Activated T-cell treated with anti-CD3 and anti-CD28 coated beads, Interleukin-2, amount 50 U/mL, for 72 hours (primary cell): Measurements from ENCODE around the gene PRKCE. TPM values are rescaled to one million over a fixed set of nuclear protein-coding genes. Genes with fewer than 3 reads are reported as not detected.
A peak's percentile ranks its signal among the peaks of the same experiment; 100 is the strongest.

Source experiments
- ATAC-seq, 2 donors: fragments of 150-1000 bp; cut with Tn5 transposase; replicated peaks in 1 of 2; 2 replicates each; pipeline ENCODE4 v1.10.0; 2021; ENCODE audit warnings: moderate library complexity in 2 of 2, mild to moderate bottlenecking in 1 of 2
- DNase-seq, 2 donors: peaks; one replicate each; pipeline ENCODE4 v3.0.0; 2021 to 2022; ENCODE audit warnings: mixed read lengths in 1 of 2
- H3K27ac Mint-ChIP-seq: one replicate; pipeline ENCODE4 v1.8.0; 2022; ENCODE audit warnings: mild to moderate bottlenecking, moderate library complexity, mixed read lengths
- H3K27me3 Mint-ChIP-seq: one replicate; pipeline ENCODE4 v1.8.0; 2022; ENCODE audit warnings: low read depth, mixed read lengths
- H3K36me3 Mint-ChIP-seq, 2 donors: one replicate each; pipeline ENCODE4 v1.8.0; 2022; ENCODE audit warnings: mixed read lengths in 2 of 2, mild to moderate bottlenecking in 1 of 2; ENCODE audit not compliant: insufficient read depth in 2 of 2
- H3K4me1 Mint-ChIP-seq: one replicate; pipeline ENCODE4 v1.8.0; 2022; ENCODE audit warnings: low read depth, mixed read lengths
- H3K4me3 Mint-ChIP-seq, 2 donors: one replicate each; pipeline ENCODE4 v1.8.0; 2022; ENCODE audit warnings: mild to moderate bottlenecking in 2 of 2, mixed read lengths in 2 of 2, moderate library complexity in 2 of 2
- H3K9me3 Mint-ChIP-seq, 2 donors: one replicate each; pipeline ENCODE4 v1.8.0; 2022; ENCODE audit warnings: mixed read lengths in 2 of 2
- total RNA-seq, 2 donors: library from RNA; stranded (reverse); gene quantifications; one replicate each; pipeline ENCODE4 v1.2.3, GENCODE V29; 2022

PRKCE gene
- total RNA-seq, 2 donors from 2014 or later: 19.3 to 35.3 TPM

DNA sequence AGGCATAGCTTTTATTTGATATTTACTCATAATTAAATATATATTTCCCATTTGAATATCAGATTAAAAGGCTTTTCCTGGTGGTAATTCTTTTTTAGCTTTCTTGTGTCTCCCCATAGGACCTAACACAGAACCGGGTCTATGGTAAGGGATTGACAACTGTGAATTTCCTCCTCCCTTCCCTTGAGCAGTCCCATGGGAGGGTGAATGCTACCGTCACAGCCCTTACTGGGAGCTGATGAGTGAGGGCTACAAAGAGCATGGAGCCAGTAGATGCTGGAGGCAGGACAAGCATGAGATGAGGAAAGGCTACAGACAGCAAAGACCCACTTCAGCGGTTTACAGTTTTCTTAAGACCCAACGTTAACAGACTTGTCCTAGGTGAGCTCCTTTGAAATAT, 475.1 kb downstream of the PRKCE start:
- ATAC-seq: no peak
- no peak overlapping the region for H3K27ac Mint-ChIP-seq
- H3K4me3 Mint-ChIP-seq: no peak overlapping the region
- H3K9me3 Mint-ChIP-seq: no peaks in the 10 kb centered on the region
- no peak for DNase-seq
- no peaks in the 10 kb centered on the region for H3K4me1 Mint-ChIP-seq
- H3K27me3 Mint-ChIP-seq: no peaks in the 10 kb centered on the region
- H3K36me3 Mint-ChIP-seq: no peaks in the 10 kb centered on the region

DNA sequence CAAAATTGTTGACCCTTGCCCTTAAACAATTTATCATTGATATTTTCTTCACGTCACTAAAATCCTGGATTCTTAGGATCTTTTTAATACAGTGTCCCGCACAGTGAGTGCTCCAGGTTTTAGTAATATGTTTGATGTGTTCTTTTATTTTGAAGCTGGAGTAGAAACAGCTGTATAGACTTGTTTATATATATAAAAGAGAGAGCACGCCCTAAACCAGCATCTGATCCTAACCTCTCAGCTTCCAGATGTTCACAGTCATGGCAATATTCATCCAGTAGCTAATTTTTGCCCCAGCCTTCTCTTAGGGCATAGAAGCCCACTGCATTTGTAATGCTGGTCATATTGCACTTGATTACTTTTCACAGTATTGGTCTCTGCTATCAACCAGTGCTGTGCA, 475.7 kb downstream of the PRKCE start:
- Mint-ChIP-seq H3K9me3 (no peaks in the 10 kb centered on the region), H3K36me3 (no peaks in the 10 kb centered on the region), H3K27me3 (no peaks in the 10 kb centered on the region), H3K4me3 (no peak overlapping the region), H3K4me1 (no peaks in the 10 kb centered on the region), H3K27ac (no peak overlapping the region)
- ATAC-seq: no peak
- DNase-seq: no peak

DNA sequence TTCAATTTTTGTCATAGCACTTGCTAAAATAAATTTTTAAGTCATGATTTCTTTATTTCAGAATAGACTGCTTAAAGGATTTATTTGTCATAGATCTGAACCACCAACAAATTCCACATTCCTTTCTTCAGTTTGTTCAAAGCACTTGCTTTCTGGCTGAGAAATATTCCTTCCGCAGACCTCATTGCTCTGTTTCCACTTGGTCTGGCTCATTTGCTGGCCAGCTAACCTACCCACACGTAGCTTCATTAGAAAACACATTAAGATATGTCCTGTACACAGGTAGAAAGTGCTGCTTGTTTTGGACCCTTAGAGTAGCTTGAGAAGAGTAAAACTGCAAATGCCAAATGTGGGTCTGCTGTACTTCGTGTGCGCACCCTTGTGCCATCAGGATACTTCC, 479.0 kb downstream of the PRKCE start:
- no peaks in the 10 kb centered on the region for H3K9me3 Mint-ChIP-seq
- no peaks in the 10 kb centered on the region for H3K4me1 Mint-ChIP-seq
- H3K36me3 Mint-ChIP-seq: no peaks in the 10 kb centered on the region
- H3K27ac Mint-ChIP-seq: no peak overlapping the region
- ATAC-seq (no peak), DNase-seq (no peak)
- no peaks in the 10 kb centered on the region for H3K27me3 Mint-ChIP-seq
- H3K4me3 Mint-ChIP-seq: no peak overlapping the region

DNA sequence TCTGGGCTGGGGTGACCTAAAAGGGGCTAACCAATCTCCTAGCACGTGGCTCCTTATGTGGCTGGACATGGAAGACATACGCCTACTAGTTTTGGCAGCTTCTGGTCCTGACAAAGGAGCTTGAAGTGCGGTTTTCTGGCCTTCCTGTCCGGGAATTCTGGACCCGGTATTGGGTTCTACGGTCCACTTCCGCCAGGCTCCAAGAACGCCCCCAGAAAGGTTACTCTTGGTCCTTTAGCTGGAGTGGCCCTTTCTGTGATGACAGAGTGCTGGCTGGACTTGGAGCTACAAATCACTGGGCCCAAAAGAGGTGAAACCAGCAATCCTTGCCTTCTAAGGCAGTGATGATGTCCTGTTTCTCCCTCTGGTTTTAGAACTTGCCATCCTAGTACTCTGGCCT, 481.5 kb downstream of the PRKCE start:
- Mint-ChIP-seq H3K36me3 (no peaks in the 10 kb centered on the region), H3K9me3 (no peaks in the 10 kb centered on the region), H3K27ac (no peak overlapping the region), H3K4me3 (no peak overlapping the region), H3K4me1 (no peaks in the 10 kb centered on the region), H3K27me3 (no peaks in the 10 kb centered on the region)
- DNase-seq (no peak), ATAC-seq (no peak)

DNA sequence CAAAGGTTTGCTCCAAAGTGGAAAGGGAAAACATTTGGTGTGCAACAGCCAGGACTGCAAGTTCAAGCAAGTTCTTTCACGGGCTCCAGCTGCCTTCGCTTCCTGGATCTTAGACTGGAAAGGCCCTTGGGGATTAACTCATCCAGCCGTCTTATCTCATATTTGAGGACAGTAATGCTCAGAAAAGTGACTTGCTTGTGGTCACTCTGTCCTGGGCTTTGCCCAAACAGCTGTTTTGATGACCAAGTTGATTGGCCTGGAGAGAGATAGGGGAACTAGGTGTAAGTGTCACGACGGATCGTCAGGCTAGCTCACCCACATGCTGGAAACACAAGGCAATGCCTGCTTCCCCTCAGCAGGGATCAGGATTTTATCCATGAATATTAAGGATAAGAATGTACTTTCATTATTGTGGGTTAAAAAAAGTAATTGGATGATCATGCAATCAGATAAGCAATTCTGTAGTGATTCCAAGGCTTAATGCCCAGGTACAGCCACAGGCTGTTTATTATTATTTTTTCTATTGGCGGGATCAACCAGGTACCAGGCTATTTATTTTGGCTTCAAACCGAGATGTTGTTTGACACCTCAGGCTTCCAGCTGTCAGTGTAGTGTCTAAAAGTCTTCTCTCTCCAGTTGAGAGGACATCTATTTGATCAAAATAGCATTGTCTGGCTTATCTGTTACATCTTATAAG, 483.2 kb downstream of the PRKCE start:
- Mint-ChIP-seq H3K4me1 (no peaks in the 10 kb centered on the region), H3K9me3 (no peaks in the 10 kb centered on the region), H3K27me3 (no peaks in the 10 kb centered on the region), H3K27ac (no peak overlapping the region), H3K4me3 (no peak overlapping the region), H3K36me3 (no peaks in the 10 kb centered on the region)
- ATAC-seq (no peak), DNase-seq (no peak)

DNA sequence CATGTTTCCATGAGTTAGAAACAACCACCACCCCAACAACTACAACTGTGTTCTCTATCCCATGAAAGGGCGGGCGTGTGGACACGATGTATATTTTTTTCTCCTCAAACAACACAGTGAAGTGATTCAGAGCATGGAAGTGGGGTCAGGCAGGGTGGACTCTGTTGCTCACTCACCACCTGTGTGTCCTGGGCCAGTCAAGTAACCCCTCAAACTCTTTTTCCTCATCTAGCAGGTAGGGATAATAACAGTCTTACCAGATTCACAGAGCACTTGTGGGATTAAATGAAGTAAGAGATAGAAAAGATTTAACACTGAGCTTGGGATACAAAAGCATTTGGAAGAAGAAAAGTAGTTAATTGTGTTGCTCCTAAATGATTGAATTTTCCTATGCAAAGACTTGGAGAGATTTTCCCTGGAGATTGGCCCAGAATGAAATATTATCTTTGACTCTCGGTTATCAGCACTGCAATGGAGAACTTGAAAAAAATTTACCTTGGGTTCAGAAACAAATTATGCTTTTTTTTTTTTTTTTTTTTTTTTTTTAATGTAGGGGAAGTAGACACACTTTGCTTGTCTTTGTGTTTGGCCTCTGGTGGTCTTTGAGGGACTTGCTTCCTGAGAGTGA, 483.9 kb downstream of the PRKCE start:
- H3K27ac Mint-ChIP-seq: no peak overlapping the region
- H3K4me3 Mint-ChIP-seq: no peak overlapping the region
- no peaks in the 10 kb centered on the region for H3K36me3 Mint-ChIP-seq
- DNase-seq (no peak), ATAC-seq (no peak)
- H3K27me3 Mint-ChIP-seq: no peaks in the 10 kb centered on the region
- no peaks in the 10 kb centered on the region for H3K4me1 Mint-ChIP-seq
- H3K9me3 Mint-ChIP-seq: no peaks in the 10 kb centered on the region

DNA sequence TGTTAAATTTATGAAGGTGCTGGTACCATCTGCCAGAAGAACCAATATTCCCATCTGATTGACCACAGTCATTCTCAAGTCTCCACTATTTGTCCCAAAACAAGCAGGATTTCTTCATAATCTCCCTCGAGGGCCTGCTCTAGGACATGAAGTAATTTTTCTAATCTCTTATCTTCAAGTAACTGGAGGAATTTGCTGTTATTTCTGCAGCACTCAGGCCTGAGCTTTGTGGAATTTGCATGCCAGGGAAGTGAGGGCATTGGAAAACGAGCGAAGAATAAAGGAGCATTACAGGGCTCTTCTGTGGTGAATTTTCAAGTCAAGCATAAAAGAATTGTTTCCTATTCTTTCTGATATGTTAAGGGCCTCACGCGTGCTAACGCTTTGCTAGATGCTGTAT, 484.5 kb downstream of the PRKCE start:
- Mint-ChIP-seq H3K27me3 (no peaks in the 10 kb centered on the region), H3K4me3 (no peak overlapping the region), H3K9me3 (no peaks in the 10 kb centered on the region), H3K36me3 (no peaks in the 10 kb centered on the region), H3K27ac (no peak overlapping the region), H3K4me1 (no peaks in the 10 kb centered on the region)
- ATAC-seq (no peak), DNase-seq (no peak)

DNA sequence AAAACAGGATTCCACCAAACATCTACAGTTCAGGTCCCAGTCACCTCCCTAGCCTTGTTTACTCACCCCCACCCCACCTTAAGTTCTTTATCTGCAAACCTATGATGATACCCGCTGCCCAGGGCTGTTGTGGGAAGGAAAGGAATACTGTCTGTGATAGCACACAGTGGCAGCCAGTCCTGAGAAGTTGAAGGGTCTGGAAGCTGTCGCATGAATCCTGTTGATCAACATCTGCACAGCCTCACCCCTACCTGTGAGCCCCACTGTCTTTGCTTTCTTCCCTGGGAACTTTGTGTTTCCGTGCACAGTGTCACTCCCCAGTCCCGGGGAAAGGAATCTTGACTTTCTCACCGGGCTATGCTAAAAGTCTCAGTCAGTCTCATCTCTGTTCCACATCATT, 485.0 kb downstream of the PRKCE start:
- H3K4me1 Mint-ChIP-seq: no peaks in the 10 kb centered on the region
- ATAC-seq (no peak), DNase-seq (no peak)
- no peaks in the 10 kb centered on the region for H3K27me3 Mint-ChIP-seq
- H3K36me3 Mint-ChIP-seq: no peaks in the 10 kb centered on the region
- no peaks in the 10 kb centered on the region for H3K9me3 Mint-ChIP-seq
- no peak overlapping the region for H3K4me3 Mint-ChIP-seq
- H3K27ac Mint-ChIP-seq: no peak overlapping the region

DNA sequence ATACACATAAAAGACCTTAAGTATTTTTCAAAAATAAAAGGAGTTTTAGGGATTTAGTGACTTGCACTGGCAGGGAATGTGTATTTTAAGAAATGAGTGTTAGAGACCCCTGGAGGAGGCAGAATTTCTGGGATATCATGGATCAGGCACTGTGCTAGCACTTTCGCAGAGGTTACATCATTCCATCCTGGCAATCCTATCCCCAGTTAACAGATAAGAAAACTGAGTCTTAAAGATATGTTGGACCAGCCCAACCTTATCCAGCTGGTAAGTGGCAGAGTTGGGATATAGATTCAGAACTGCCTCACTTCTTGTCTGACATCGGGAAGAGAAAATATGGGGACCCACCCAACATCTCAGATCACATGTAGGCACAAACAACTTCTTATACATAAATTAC, 485.5 kb downstream of the PRKCE start:
- Mint-ChIP-seq H3K9me3 (no peaks in the 10 kb centered on the region), H3K4me3 (no peak overlapping the region), H3K27me3 (no peaks in the 10 kb centered on the region), H3K4me1 (no peaks in the 10 kb centered on the region), H3K27ac (no peak overlapping the region), H3K36me3 (no peaks in the 10 kb centered on the region)
- no peak for ATAC-seq
- DNase-seq: no peak

DNA sequence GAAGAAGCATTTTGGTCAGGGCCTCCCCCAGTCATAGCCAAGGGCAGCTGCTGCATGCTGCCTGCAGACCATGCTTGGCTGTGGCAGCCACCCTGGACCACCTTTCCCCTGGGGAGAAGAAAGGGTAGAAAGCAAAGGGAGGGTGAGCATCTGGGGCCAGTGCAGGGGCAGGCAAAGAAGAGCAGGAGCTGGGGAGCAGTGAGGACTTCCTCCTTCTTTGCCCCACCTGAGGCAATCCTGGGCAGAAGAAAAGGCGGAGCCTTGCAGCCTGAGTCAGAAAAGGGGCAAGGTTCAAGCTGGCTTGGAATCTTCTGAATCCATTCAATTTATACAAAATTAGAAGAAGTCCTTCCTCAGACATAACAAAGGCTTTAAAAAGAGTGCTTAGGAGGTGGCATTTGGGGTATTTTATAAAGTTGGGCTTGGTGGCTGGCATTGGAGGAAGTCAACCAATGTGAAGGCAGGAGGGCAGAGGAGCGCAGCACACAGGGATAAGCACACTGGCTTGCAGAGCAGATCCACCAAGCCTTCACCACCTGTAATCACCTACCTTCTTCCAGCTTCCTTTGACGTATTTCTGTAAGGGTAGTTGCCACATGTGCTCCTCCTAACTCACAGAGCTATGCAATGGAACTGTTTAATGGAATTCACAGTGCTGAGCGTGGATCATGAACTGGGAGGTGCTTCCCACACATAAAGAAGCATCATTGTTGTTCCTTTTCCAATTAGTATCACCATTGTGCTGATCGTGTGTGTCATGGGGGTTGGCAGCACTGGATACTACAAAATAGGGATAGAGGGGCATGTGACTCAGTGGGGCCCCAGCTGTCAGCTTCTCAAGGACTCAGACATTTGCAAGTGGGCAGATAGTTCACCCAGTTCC, 491.3 kb downstream of the PRKCE start:
- no peaks in the 10 kb centered on the region for H3K9me3 Mint-ChIP-seq
- ATAC-seq: no peak
- H3K4me1 Mint-ChIP-seq: peaks cover 45% of the 10 kb centered on the region
- peaks cover 0 to 4% of the 10 kb centered on the region in 2 donors for H3K36me3 Mint-ChIP-seq
- H3K4me3 Mint-ChIP-seq: no peak overlapping the region
- H3K27ac Mint-ChIP-seq: no peak overlapping the region
- no peaks in the 10 kb centered on the region for H3K27me3 Mint-ChIP-seq
- no peak for DNase-seq

DNA sequence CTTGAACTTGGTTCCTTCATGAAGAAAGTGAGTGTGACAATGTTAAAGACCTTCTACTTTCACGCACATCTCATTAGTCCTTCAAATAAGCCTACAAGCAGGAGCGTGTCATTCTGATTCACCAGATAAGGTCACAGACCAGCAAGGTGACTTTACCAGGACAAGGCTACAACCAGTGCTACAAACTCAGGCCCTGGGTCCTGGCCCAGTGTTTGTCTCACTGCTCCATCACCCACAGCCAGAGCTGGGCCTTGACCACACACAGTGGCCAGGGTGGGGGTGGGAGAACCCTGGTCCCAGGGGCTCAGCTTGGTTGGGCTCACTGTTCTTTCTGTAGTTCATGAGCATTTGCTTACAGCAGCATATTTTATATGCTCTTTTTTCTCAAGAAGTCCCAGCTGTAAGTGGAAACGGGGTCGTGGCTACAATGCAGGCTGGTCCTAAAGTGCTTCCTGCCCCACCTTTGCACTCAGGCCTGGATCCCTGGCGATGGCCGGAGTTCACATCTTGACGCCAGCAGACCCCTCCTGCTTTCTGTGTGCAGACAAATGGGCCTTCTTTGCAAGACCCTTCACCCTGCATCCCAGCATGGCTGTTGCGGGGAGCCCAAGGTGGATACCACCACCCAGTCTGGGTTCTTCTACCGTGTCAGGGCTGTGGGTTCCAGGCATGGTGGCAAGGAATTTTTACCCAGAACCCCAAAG, 492.1 kb downstream of the PRKCE start:
- ATAC-seq (peak; percentile 13 to 15), DNase-seq (no peak)
- H3K36me3 Mint-ChIP-seq: peaks cover 0 to 6% of the 10 kb centered on the region in 2 donors
- no peak overlapping the region for H3K4me3 Mint-ChIP-seq
- H3K9me3 Mint-ChIP-seq: no peaks in the 10 kb centered on the region
- H3K27me3 Mint-ChIP-seq: no peaks in the 10 kb centered on the region
- peaks cover 47% of the 10 kb centered on the region for H3K4me1 Mint-ChIP-seq
- no peak overlapping the region for H3K27ac Mint-ChIP-seq

DNA sequence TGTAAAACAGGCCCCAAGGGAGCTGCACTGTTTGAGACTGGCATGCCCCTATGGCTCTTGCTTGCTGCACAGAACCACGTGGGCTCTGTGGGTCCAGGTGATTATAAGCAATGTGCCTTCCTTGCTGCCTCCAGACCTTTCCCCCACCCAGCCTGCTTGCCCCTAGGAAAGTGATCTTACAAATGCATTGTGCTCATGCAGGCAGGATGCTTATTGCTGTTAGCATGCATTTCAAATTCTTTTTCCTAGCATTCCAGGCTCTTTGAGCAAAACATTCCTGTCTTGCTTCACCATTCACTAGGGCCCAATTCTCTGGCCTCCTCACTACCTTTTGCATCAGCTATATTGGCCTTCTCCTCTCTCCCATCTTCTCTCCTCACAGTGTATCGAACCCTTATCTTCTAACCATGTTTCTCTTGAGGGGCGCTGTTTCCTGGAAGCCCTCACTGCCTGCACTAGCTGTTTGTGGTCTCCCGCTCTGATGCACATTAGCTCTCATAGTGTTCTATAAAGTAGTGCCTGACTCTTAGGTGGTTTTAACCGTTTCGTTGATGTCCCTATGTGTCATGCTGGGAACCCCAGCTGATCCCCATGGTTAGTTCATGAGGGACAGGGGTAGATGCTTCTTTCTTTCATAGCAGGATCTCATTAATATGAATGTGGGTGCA, 492.8 kb downstream of the PRKCE start:
- Mint-ChIP-seq H3K27me3 (no peaks in the 10 kb centered on the region), H3K9me3 (no peaks in the 10 kb centered on the region), H3K27ac (peak overlapping the region; percentile 20), H3K4me3 (peak overlapping the region; percentile 11 to 42), H3K36me3 (peaks cover 0 to 8% of the 10 kb centered on the region in 2 donors), H3K4me1 (peaks cover 47% of the 10 kb centered on the region)
- DNase-seq (peak; percentile 38 to 68), ATAC-seq (peak; percentile 89 to 94)
